Lower leg skin (tissue), 3 donors: Measurements from ENCODE around the gene POLA2.

Source experiments
- POLR2A ChIP-seq, 2 donors: fragments of 450-650 bp; IDR thresholded peaks; one replicate each; pipeline ENCODE4 v1.6.1; 2016 to 2017; ENCODE audit warnings: antibody characterized with exemption in 2 of 2, mild to moderate bottlenecking in 1 of 2, moderate library complexity in 1 of 2
- TF ChIP-seq, protein P1 (sequence below), 3 donors: fragments of 450-650 bp; IDR thresholded peaks; one replicate each; pipeline ENCODE4 v1.5.1; 2016; ENCODE audit warnings: antibody characterized with exemption in 3 of 3, mild to moderate bottlenecking in 3 of 3, moderate library complexity in 2 of 3

DNA sequence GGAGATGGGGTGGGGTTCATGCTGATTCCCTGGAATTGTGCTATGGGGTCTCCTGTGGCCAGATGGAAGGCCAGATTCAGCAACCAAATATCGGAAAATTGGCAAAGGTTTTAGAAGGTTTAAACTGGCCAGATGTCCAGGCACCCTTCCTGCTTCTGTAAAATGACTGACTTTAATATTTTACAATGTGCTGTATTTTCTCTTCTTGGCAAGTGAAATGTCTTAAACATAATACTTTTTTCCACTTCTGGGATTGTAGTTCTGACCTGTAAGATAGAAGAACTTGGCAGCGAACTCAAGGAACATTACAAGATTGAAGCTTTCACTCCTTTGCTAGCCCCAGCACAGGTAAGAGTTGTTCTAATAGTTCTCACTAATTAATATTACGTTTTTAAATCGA is 17.5 kb downstream of the POLA2 start:
- TF ChIP-seq, protein P1, sequence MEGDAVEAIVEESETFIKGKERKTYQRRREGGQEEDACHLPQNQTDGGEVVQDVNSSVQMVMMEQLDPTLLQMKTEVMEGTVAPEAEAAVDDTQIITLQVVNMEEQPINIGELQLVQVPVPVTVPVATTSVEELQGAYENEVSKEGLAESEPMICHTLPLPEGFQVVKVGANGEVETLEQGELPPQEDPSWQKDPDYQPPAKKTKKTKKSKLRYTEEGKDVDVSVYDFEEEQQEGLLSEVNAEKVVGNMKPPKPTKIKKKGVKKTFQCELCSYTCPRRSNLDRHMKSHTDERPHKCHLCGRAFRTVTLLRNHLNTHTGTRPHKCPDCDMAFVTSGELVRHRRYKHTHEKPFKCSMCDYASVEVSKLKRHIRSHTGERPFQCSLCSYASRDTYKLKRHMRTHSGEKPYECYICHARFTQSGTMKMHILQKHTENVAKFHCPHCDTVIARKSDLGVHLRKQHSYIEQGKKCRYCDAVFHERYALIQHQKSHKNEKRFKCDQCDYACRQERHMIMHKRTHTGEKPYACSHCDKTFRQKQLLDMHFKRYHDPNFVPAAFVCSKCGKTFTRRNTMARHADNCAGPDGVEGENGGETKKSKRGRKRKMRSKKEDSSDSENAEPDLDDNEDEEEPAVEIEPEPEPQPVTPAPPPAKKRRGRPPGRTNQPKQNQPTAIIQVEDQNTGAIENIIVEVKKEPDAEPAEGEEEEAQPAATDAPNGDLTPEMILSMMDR (IDR thresholded peaks at IDR 0.05): no peak
- TF ChIP-seq POLR2A (IDR thresholded peaks at IDR 0.05): no peak
